Subcutaneous adipose tissue (tissue), 4 donors: Measurements from ENCODE around the gene ZSCAN31. TPM values are rescaled to one million over a fixed set of nuclear protein-coding genes. Genes with fewer than 3 reads are reported as not detected.

ENCODE experiments used
- CTCF ChIP-seq: fragments of 450-650 bp; IDR thresholded peaks from one replicate; pipeline ENCODE4 v1.5.1; 2016; ENCODE audit warnings: low read depth, mild to moderate bottlenecking, control low read depth, antibody characterized with exemption, moderate library complexity
- total RNA-seq, 4 donors: library from RNA; depleted of rRNA; stranded (reverse); fragments of >200 nt; gene quantifications; one replicate each; pipeline ENCODE4 v1.1.0, GENCODE V29; 2016

Gene ZSCAN31
- total RNA-seq, 4 donors from 2014 or later, result 4.1 to 9.8 (median 4.6) TPM

DNA sequence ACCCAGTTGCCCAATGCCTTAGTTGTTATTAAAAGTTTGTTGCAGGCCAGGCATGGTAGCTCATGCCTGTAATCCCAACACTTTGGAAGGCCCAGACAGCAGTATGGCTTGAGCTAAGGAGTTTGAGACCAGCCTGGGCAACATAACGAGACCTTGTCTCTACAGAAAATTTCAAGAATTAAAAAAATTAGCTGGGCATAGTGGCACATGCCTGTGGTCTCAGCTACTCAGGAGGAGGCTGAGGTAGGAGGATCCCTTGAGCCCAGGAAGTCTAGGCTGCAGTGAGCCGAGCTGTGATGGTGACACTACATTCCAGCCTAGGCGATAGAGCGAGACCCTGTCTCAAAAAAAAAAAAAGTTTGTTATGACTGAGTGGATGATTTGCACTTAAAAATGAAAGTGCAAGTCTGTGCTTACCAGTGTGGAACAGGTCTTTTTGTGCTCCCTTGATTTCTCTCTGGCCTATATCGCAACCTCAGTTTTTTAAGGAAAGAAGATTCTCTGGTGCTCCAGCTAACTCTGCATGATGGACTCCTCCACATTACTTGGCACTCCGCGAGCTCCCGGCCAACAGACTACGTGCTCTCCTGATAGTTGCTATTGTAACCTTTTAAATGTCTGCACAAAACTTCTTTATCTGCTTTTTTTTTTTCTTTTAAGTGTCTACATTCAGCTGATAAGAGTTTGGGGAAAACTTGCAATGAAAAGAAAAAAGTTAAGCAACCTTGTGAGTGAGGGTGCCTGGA, 35.9 kb upstream of the ZSCAN31 start:
- no peak for TF ChIP-seq CTCF

GRCh38 chr6:28371280-28371679, 35.3 kb upstream of the ZSCAN31 start:
- TF ChIP-seq CTCF, result no peak

- TF ChIP-seq CTCF, result no peak
Measured at GRCh38 chr6:28370440-28370839, 34.5 kb upstream of the ZSCAN31 start.

DNA sequence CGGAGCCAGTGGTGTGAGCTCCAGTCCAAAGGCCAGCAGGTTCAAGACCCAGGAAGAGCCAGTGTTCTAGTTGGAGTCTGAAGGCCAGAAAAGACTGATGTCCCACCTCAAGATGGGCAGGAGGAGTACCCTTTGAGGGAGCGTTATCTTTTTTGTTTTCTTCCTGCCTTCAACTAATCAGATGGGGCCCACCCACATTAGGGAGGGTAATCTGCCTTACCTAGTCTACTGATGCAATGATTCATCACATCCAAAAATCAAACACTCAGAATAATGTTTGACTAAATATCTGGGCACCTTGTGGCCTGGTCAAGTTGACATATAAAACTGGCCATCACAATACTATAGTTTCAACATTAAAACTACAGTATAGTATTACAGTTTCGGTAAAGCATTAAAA, 33.5 kb upstream of the ZSCAN31 start:
- TF ChIP-seq CTCF, result no peak

- TF ChIP-seq CTCF, result no peak
Measured at GRCh38 chr6:28368522-28368921, 32.6 kb upstream of the ZSCAN31 start.

- TF ChIP-seq CTCF, result no peak
Measured at GRCh38 chr6:28360961-28361360, 25.0 kb upstream of the ZSCAN31 start.

- TF ChIP-seq CTCF, result no peak
Measured at GRCh38 chr6:28357036-28357435, 21.1 kb upstream of the ZSCAN31 start.
